ENCODE data around the gene SEC14L3. TPM values are rescaled to one million over a fixed set of nuclear protein-coding genes. Genes with fewer than 3 reads are reported as not detected.

SEC14L3 gene
- polyA plus RNA-seq, 4 donors = not detected

GRCh38 chr22:30495041-30495784 lies 23.4 kb upstream of the SEC14L3 start:
- 76 to 82% (median 79%) methylated on average over 14 of the region's 14 CpGs for WGBS, 3 donors
- FAIRE-seq (no peak), DNase-seq (no peak)
- H3K4me1 ChIP-seq (ENCODE audit: control insufficient read depth in 3 of 3, insufficient read depth in 2 of 3, low read depth in 1 of 3, low read length in 2 of 3) = no peaks in the 10 kb centered on the region
- peaks cover 0 to 2% (median 0%) of the 10 kb centered on the region in 3 donors for H3K27me3 ChIP-seq (ENCODE audit: control insufficient read depth in 3 of 3, insufficient read depth in 3 of 3, low read length in 3 of 3)
- H3K4me3 ChIP-seq (ENCODE audit: low read depth in 1 of 3, low read length in 3 of 3) = no peak overlapping the region
- H3K9me3 ChIP-seq (ENCODE audit: control insufficient read depth in 2 of 2, insufficient read depth in 1 of 2, low read depth in 1 of 2, low read length in 1 of 2) = no peaks in the 10 kb centered on the region
- no peak overlapping the region for H3K27ac ChIP-seq (ENCODE audit: low read depth in 1 of 3, low read length in 2 of 3)
- no peaks in the 10 kb centered on the region for H3K36me3 ChIP-seq (ENCODE audit: control insufficient read depth in 3 of 3, insufficient read depth in 2 of 3, low read depth in 1 of 3, low read length in 3 of 3)

GRCh38 chr22:30492144-30492543 lies 20.3 kb upstream of the SEC14L3 start:
- H3K27me3 ChIP-seq (ENCODE audit: control insufficient read depth in 3 of 3, insufficient read depth in 3 of 3, low read length in 3 of 3) = peaks cover 0 to 2% (median 0%) of the 10 kb centered on the region in 3 donors
- no peaks in the 10 kb centered on the region for H3K36me3 ChIP-seq (ENCODE audit: control insufficient read depth in 3 of 3, insufficient read depth in 2 of 3, low read depth in 1 of 3, low read length in 3 of 3)
- no peak overlapping the region for H3K27ac ChIP-seq (ENCODE audit: low read depth in 1 of 3, low read length in 2 of 3)
- FAIRE-seq = no peak
- no peak for DNase-seq
- WGBS, 3 donors = 78 to 91% (median 86%) methylated on average over 12 of the region's 12 CpGs
- H3K4me3 ChIP-seq (ENCODE audit: low read depth in 1 of 3, low read length in 3 of 3) = no peak overlapping the region
- H3K9me3 ChIP-seq (ENCODE audit: control insufficient read depth in 2 of 2, insufficient read depth in 1 of 2, low read depth in 1 of 2, low read length in 1 of 2) = no peaks in the 10 kb centered on the region
- H3K4me1 ChIP-seq (ENCODE audit: control insufficient read depth in 3 of 3, insufficient read depth in 2 of 3, low read depth in 1 of 3, low read length in 2 of 3) = no peaks in the 10 kb centered on the region

DNA sequence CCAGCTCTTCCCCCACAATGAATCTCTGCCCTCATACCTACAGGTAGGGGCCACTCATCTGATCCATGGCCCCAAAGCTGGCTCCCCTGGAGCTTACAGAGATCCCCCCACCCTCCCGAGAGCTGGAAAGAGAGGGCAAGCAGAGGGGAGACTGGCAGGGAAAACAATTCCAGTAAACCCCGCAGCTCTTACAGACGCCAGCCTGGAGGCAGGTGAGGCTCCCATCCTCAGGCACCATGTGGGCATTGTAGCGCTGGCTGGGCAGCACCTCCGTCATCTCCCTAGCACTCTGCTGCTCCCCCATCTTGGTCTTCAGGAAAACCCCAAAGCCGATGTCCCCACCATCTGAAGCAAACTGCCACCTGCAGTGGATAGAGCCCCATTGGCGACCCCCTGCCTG lies 19.6 kb upstream of the SEC14L3 start:
- 89 to 93% (median 92%) methylated on average over 6 to 7 of the region's 7 CpGs for WGBS, 3 donors
- FAIRE-seq (no peak), DNase-seq (no peak)
- Histone ChIP-seq H3K4me3 (ENCODE audit: low read depth in 1 of 3, low read length in 3 of 3) (no peak overlapping the region), H3K9me3 (ENCODE audit: control insufficient read depth in 2 of 2, insufficient read depth in 1 of 2, low read depth in 1 of 2, low read length in 1 of 2) (no peaks in the 10 kb centered on the region), H3K27ac (ENCODE audit: low read depth in 1 of 3, low read length in 2 of 3) (no peak overlapping the region), H3K4me1 (ENCODE audit: control insufficient read depth in 3 of 3, insufficient read depth in 2 of 3, low read depth in 1 of 3, low read length in 2 of 3) (no peaks in the 10 kb centered on the region), H3K27me3 (ENCODE audit: control insufficient read depth in 3 of 3, insufficient read depth in 3 of 3, low read length in 3 of 3) (peaks cover 0 to 2% (median 0%) of the 10 kb centered on the region in 3 donors), H3K36me3 (ENCODE audit: control insufficient read depth in 3 of 3, insufficient read depth in 2 of 3, low read depth in 1 of 3, low read length in 3 of 3) (no peaks in the 10 kb centered on the region)

- FAIRE-seq (no peak), DNase-seq (peak; percentile 21 to 26)
- H3K27ac ChIP-seq (ENCODE audit: low read depth in 1 of 3, low read length in 2 of 3) = no peak overlapping the region
Observed at GRCh38 chr22:30490399-30490798, 18.6 kb upstream of the SEC14L3 start.

GRCh38 chr22:30488121-30488520 lies 16.3 kb upstream of the SEC14L3 start:
- FAIRE-seq = no peak
- 74 to 82% (median 82%) methylated on average over 7 of the region's 7 CpGs for WGBS, 3 donors
- no peak overlapping the region for H3K4me3 ChIP-seq (ENCODE audit: low read depth in 1 of 3, low read length in 3 of 3)

More at GRCh38 chr22:30490399-30490798, 18.6 kb upstream of the SEC14L3 start:
- Histone ChIP-seq H3K27me3 (ENCODE audit: control insufficient read depth in 3 of 3, insufficient read depth in 3 of 3, low read length in 3 of 3) (peaks cover 0 to 2% (median 0%) of the 10 kb centered on the region in 3 donors), H3K4me1 (ENCODE audit: control insufficient read depth in 3 of 3, insufficient read depth in 2 of 3, low read depth in 1 of 3, low read length in 2 of 3) (no peaks in the 10 kb centered on the region), H3K9me3 (ENCODE audit: control insufficient read depth in 2 of 2, insufficient read depth in 1 of 2, low read depth in 1 of 2, low read length in 1 of 2) (no peaks in the 10 kb centered on the region), H3K4me3 (ENCODE audit: low read depth in 1 of 3, low read length in 3 of 3) (no peak overlapping the region), H3K36me3 (ENCODE audit: control insufficient read depth in 3 of 3, insufficient read depth in 2 of 3, low read depth in 1 of 3, low read length in 3 of 3) (no peaks in the 10 kb centered on the region)
- 61 to 66% (median 66%) methylated on average over 11 of the region's 11 CpGs for WGBS, 3 donors

GRCh38 chr22:30486661-30487115 lies 14.9 kb upstream of the SEC14L3 start:
- H3K9me3 ChIP-seq (ENCODE audit: control insufficient read depth in 2 of 2, insufficient read depth in 1 of 2, low read depth in 1 of 2, low read length in 1 of 2) = peaks cover 0 to under 1% of the 10 kb centered on the region in 2 donors
- FAIRE-seq = no peak
- H3K4me3 ChIP-seq (ENCODE audit: low read depth in 1 of 3, low read length in 3 of 3) = no peak overlapping the region
- no peak overlapping the region for H3K27ac ChIP-seq (ENCODE audit: low read depth in 1 of 3, low read length in 2 of 3)
- H3K36me3 ChIP-seq (ENCODE audit: control insufficient read depth in 3 of 3, insufficient read depth in 2 of 3, low read depth in 1 of 3, low read length in 3 of 3) = no peaks in the 10 kb centered on the region
- DNase-seq = peak in 1 of 2 donors; percentile 67
- H3K4me1 ChIP-seq (ENCODE audit: control insufficient read depth in 3 of 3, insufficient read depth in 2 of 3, low read depth in 1 of 3, low read length in 2 of 3) = no peaks in the 10 kb centered on the region
- no peaks in the 10 kb centered on the region for H3K27me3 ChIP-seq (ENCODE audit: control insufficient read depth in 3 of 3, insufficient read depth in 3 of 3, low read length in 3 of 3)
- WGBS, 3 donors = 19 to 54% (median 38%) methylated on average over 8 of the region's 8 CpGs

More at GRCh38 chr22:30488121-30488520, 16.3 kb upstream of the SEC14L3 start:
- no peaks in the 10 kb centered on the region for H3K9me3 ChIP-seq (ENCODE audit: control insufficient read depth in 2 of 2, insufficient read depth in 1 of 2, low read depth in 1 of 2, low read length in 1 of 2)
- H3K27me3 ChIP-seq (ENCODE audit: control insufficient read depth in 3 of 3, insufficient read depth in 3 of 3, low read length in 3 of 3) = peaks cover 0 to 2% (median 0%) of the 10 kb centered on the region in 3 donors
- no peaks in the 10 kb centered on the region for H3K36me3 ChIP-seq (ENCODE audit: control insufficient read depth in 3 of 3, insufficient read depth in 2 of 3, low read depth in 1 of 3, low read length in 3 of 3)
- no peak for DNase-seq
- no peaks in the 10 kb centered on the region for H3K4me1 ChIP-seq (ENCODE audit: control insufficient read depth in 3 of 3, insufficient read depth in 2 of 3, low read depth in 1 of 3, low read length in 2 of 3)
- no peak overlapping the region for H3K27ac ChIP-seq (ENCODE audit: low read depth in 1 of 3, low read length in 2 of 3)

DNA sequence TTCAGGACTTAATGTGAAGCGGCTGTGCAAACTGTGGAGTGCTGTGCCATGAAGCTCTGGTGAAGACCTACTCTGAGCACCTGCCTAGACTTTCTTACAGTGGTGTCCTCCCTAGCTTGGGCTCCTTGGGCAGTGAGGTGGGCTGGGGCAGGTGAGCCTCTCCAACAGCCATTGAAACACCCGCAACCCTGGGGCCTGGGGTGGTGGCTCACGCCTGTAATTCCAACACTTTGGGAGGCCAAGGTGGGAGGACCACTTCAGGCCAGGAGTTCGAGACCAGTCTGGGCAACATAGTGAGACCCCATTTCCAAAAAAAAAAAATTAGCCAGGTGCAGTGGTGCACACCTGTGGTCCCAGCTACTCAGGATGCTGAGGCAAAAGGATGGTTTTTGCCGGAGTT lies 14.3 kb upstream of the SEC14L3 start:
- H3K4me1 ChIP-seq (ENCODE audit: control insufficient read depth in 3 of 3, insufficient read depth in 2 of 3, low read depth in 1 of 3, low read length in 2 of 3) = no peaks in the 10 kb centered on the region
- no peak overlapping the region for H3K4me3 ChIP-seq (ENCODE audit: low read depth in 1 of 3, low read length in 3 of 3)
- no peaks in the 10 kb centered on the region for H3K27me3 ChIP-seq (ENCODE audit: control insufficient read depth in 3 of 3, insufficient read depth in 3 of 3, low read length in 3 of 3)
- H3K9me3 ChIP-seq (ENCODE audit: control insufficient read depth in 2 of 2, insufficient read depth in 1 of 2, low read depth in 1 of 2, low read length in 1 of 2) = peaks cover 0 to 3% of the 10 kb centered on the region in 2 donors
- H3K27ac ChIP-seq (ENCODE audit: low read depth in 1 of 3, low read length in 2 of 3) = no peak overlapping the region
- no peaks in the 10 kb centered on the region for H3K36me3 ChIP-seq (ENCODE audit: control insufficient read depth in 3 of 3, insufficient read depth in 2 of 3, low read depth in 1 of 3, low read length in 3 of 3)
- DNase-seq (no peak), FAIRE-seq (no peak)
- WGBS, 3 donors = 75 to 89% (median 78%) methylated on average over 5 of the region's 5 CpGs

DNA sequence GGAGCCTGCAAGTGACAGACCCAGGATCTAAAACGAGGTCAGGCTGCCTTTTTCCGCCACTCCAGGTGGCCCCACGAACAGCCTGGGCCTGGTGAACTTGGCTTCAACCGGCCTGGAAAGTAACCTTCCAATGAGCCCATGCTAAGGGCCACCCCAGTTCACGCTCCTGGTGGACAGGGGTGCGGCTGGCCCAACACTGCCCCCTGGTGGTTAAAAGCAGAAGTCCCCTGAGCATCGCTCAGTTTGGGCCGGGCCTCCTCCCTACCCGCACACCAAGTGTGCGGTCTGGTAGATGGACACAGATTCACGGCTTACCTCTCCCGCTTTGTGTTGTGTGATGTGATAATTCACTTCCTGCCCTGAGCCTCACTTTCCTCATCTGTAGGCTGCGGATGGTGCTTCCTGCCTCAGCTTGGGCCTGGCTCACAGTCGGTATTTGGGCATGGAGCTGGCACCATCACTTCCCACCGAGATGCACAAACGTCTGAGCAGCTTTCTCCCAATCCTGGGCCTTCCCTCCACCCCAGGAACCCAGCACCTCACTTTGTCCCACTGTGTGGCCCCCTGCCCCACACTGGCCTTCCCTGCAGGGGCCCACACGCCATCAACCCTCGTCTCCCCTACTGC lies 13.7 kb upstream of the SEC14L3 start:
- H3K4me3 ChIP-seq (ENCODE audit: low read depth in 1 of 3, low read length in 3 of 3) = no peak overlapping the region
- H3K27me3 ChIP-seq (ENCODE audit: control insufficient read depth in 3 of 3, insufficient read depth in 3 of 3, low read length in 3 of 3) = no peaks in the 10 kb centered on the region
- WGBS, 3 donors = 19 to 29% (median 25%) methylated on average over 18 of the region's 18 CpGs
- peaks cover 0 to 3% of the 10 kb centered on the region in 2 donors for H3K9me3 ChIP-seq (ENCODE audit: control insufficient read depth in 2 of 2, insufficient read depth in 1 of 2, low read depth in 1 of 2, low read length in 1 of 2)
- no peak overlapping the region for H3K27ac ChIP-seq (ENCODE audit: low read depth in 1 of 3, low read length in 2 of 3)
- H3K4me1 ChIP-seq (ENCODE audit: control insufficient read depth in 3 of 3, insufficient read depth in 2 of 3, low read depth in 1 of 3, low read length in 2 of 3) = no peaks in the 10 kb centered on the region
- DNase-seq (peak; percentile 62 to 80), FAIRE-seq (no peak)
- H3K36me3 ChIP-seq (ENCODE audit: control insufficient read depth in 3 of 3, insufficient read depth in 2 of 3, low read depth in 1 of 3, low read length in 3 of 3) = no peaks in the 10 kb centered on the region

Data from small intestine (tissue), 7 donors.